Left ventricle myocardium inferior (tissue), 1 donor: ENCODE measurements around the gene ZNF714. TPM values are rescaled to one million over a fixed set of nuclear protein-coding genes. Genes with fewer than 3 reads are reported as not detected.

Experiments used
- DNase-seq: peaks from one replicate; pipeline ENCODE4 v3.0.0-alpha.2; 2020
- H3K27ac ChIP-seq: fragments of 200-600 bp; replicated peaks from 2 replicates; pipeline ENCODE4 v1.8.0; 2021
- H3K27me3 ChIP-seq: fragments of 200-600 bp; 2 replicates; pipeline ENCODE4 v1.8.0; 2021; ENCODE audit warnings: low read depth
- H3K36me3 ChIP-seq: fragments of 200-600 bp; 2 replicates; pipeline ENCODE4 v1.8.0; 2021
- H3K4me1 ChIP-seq: fragments of 200-600 bp; 2 replicates; pipeline ENCODE4 v1.8.0; 2021
- H3K4me3 ChIP-seq: fragments of 200-600 bp; 2 replicates; pipeline ENCODE4 v1.8.0; 2021; ENCODE audit warnings: mild to moderate bottlenecking, moderate library complexity
- H3K9me3 ChIP-seq: fragments of 200-600 bp; replicated peaks from 2 replicates; pipeline ENCODE4 v1.8.0; 2021
- CTCF ChIP-seq: fragments of 200-600 bp; IDR thresholded peaks from 2 replicates; pipeline ENCODE4 v1.8.0; 2021; ENCODE audit warnings: antibody characterized with exemption, mild to moderate bottlenecking, borderline replicate concordance
- intact Hi-C: fragments of 100-400 bp; cut with micrococcal nuclease; formaldehyde crosslinking; loops from one replicate; pipeline ENCODE4 v1.11.0; 2022
- total RNA-seq: library from RNA; stranded (reverse); fragmentation: NEBNext Ultra II Directional; extraction: Animal tissue kit (Norgen Biotek cat#: 25700); gene quantifications from one replicate; pipeline ENCODE4 v1.2.1, GENCODE V29; 2021
- donor health status: DM: no; HTN: yes; CAD: no; lungs with severe emphysema.

The ZNF714 gene
- total RNA-seq, 1 donor from 2014 or later: 1.7 TPM

GRCh38 chr19:21141787-21142464, 59.9 kb downstream of the ZNF714 start, which contains the start of gene ZNF431:
Gene ZNF431 (plus strand): TSS chr19:21142040. CDS start chr19:21142184, 144 bp downstream.
- Histone ChIP-seq H3K4me3 (peak within 1 kb of the TSS; percentile 77), H3K9me3 (no peaks in the 10 kb centered on the region), H3K27me3 (no peaks in the 10 kb centered on the region), H3K36me3 (peaks cover 32% of the 10 kb centered on the region), H3K27ac (peak within 1 kb of the TSS; percentile 78), H3K4me1 (peaks cover 24% of the 10 kb centered on the region)
- DNase-seq: peak; percentile 91
- TF ChIP-seq CTCF: no peak
- intact Hi-C loops: no loop called here

- no peaks in the 10 kb centered on the region for H3K9me3 ChIP-seq
- H3K4me1 ChIP-seq: peaks cover 29% of the 10 kb centered on the region
- no peak overlapping the region for H3K4me3 ChIP-seq
- no peak for DNase-seq
- intact Hi-C loops: no loop called here
- no peak for TF ChIP-seq CTCF
- H3K27me3 ChIP-seq: no peaks in the 10 kb centered on the region
- no peak overlapping the region for H3K27ac ChIP-seq
- peaks cover 45% of the 10 kb centered on the region for H3K36me3 ChIP-seq
Observed at GRCh38 chr19:21143428-21143827, 61.4 kb downstream of the ZNF714 start.

- DNase-seq: no peak
- TF ChIP-seq CTCF: no peak
- Histone ChIP-seq H3K36me3 (peaks cover 49% of the 10 kb centered on the region), H3K27ac (no peak overlapping the region), H3K4me1 (peaks cover 33% of the 10 kb centered on the region), H3K9me3 (no peaks in the 10 kb centered on the region), H3K4me3 (no peak overlapping the region), H3K27me3 (no peaks in the 10 kb centered on the region)
- intact Hi-C loops: no loop called here
Observed at GRCh38 chr19:21143854-21144253, 61.9 kb downstream of the ZNF714 start.

GRCh38 chr19:21147540-21147939, 65.5 kb downstream of the ZNF714 start:
- Histone ChIP-seq H3K9me3 (no peaks in the 10 kb centered on the region), H3K4me3 (no peak overlapping the region), H3K27ac (no peak overlapping the region), H3K4me1 (peaks cover 24% of the 10 kb centered on the region), H3K36me3 (peaks cover 83% of the 10 kb centered on the region), H3K27me3 (no peaks in the 10 kb centered on the region)
- intact Hi-C loops: no loop called here
- no peak for TF ChIP-seq CTCF
- DNase-seq: no peak

- intact Hi-C loops: no loop called here
- DNase-seq: no peak
- H3K36me3 ChIP-seq: peaks cover 92% of the 10 kb centered on the region
Observed at GRCh38 chr19:21148681-21149080, 66.7 kb downstream of the ZNF714 start.

More at GRCh38 chr19:21148681-21149080, 66.7 kb downstream of the ZNF714 start:
- Histone ChIP-seq H3K4me1 (peaks cover 13% of the 10 kb centered on the region), H3K4me3 (no peak overlapping the region), H3K27me3 (no peaks in the 10 kb centered on the region), H3K9me3 (no peaks in the 10 kb centered on the region), H3K27ac (peak overlapping the region; percentile 19)
- no peak for TF ChIP-seq CTCF
